CD4-positive, alpha-beta T cell (primary cell): ENCODE results near the gene GPR32. TPM values are rescaled to one million over a fixed set of nuclear protein-coding genes. Genes with fewer than 3 reads are reported as not detected.
"Not testable (repeated sequence)": the region's sequence is repeated elsewhere in the genome, so short reads cannot be mapped to it uniquely, and the experiment has no call there.

ENCODE experiments used
- ATAC-seq: fragments of 200-7000 bp; cut with Tn5 transposase; one replicate; pipeline ENCODE4 v1.10.0; 2022; ENCODE audit warnings: mild to moderate bottlenecking; ENCODE audit not compliant: poor library complexity
- CTCF ChIA-PET: fragments of 350-600 bp; sonication (Branson Sonifier 250); formaldehyde crosslinking; loops from one replicate; lab custom pipeline; 2021; ENCODE audit warnings: antibody characterized with exemption, inconsistent platforms; lab: Charles Lee
- POLR2A ChIA-PET: fragments of 350-600 bp; sonication (Branson Sonifier 250); formaldehyde crosslinking; loops from one replicate; lab custom pipeline; 2021; ENCODE audit warnings: antibody characterized with exemption, inconsistent platforms; lab: Charles Lee
- DNase-seq, 14 experiments: peaks; one replicate each; pipeline ENCODE4 v3.0.0-alpha.2; 2013 to 2020; ENCODE audit warnings: mixed read lengths in 2 of 14
- H3K27ac ChIP-seq, 2 donors: one replicate each; pipeline versions ENCODE4 v1.5.1 to v1.7.0; 2013; ENCODE audit warnings: low read length in 2 of 2, low read depth in 1 of 2, mild to moderate bottlenecking in 1 of 2
- H3K27me3 ChIP-seq, 2 experiments: 1 replicate in 1 of 2; 2 replicates in 1 of 2; pipeline versions ENCODE4 v1.6.1 to v1.7.0; 2013; ENCODE audit warnings: low read length in 2 of 2, control low read depth in 1 of 2, mild to moderate bottlenecking in 1 of 2, moderate library complexity in 1 of 2; ENCODE audit not compliant: insufficient read depth in 2 of 2, control insufficient read depth in 1 of 2
- H3K36me3 ChIP-seq: one replicate; pipeline ENCODE4 v1.6.1; 2013; ENCODE audit warnings: low read length, control low read depth; ENCODE audit not compliant: insufficient read depth
- H3K4me1 ChIP-seq: one replicate; pipeline ENCODE4 v1.6.1; 2013; ENCODE audit warnings: low read length, control low read depth; ENCODE audit not compliant: insufficient read depth
- H3K4me3 ChIP-seq: one replicate; pipeline ENCODE4 v1.5.1; 2013; ENCODE audit warnings: mild to moderate bottlenecking, low read length, moderate library complexity
- H3K9me3 ChIP-seq, 2 experiments: 1 replicate in 1 of 2; 2 replicates in 1 of 2; pipeline versions ENCODE4 v1.6.1 to v1.7.0; 2013; ENCODE audit warnings: low read length in 2 of 2, mild to moderate bottlenecking in 2 of 2, control low read depth in 1 of 2, moderate library complexity in 1 of 2; ENCODE audit not compliant: control insufficient read depth in 1 of 2, insufficient read depth in 1 of 2
- H3K27ac Mint-ChIP-seq: one replicate; pipeline ENCODE4 v1.8.0; 2020; ENCODE audit warnings: mixed read lengths
- H3K27me3 Mint-ChIP-seq: one replicate; pipeline ENCODE4 v1.8.0; 2021; ENCODE audit warnings: mixed read lengths
- H3K36me3 Mint-ChIP-seq: one replicate; pipeline ENCODE4 v1.8.0; 2021; ENCODE audit warnings: low read depth, mixed read lengths
- H3K4me1 Mint-ChIP-seq: one replicate; pipeline ENCODE4 v1.8.0; 2021; ENCODE audit warnings: low read depth, mixed read lengths
- H3K4me3 Mint-ChIP-seq: one replicate; pipeline ENCODE4 v1.8.0; 2020; ENCODE audit warnings: mild to moderate bottlenecking, mixed read lengths
- H3K9me3 Mint-ChIP-seq: one replicate; pipeline ENCODE4 v1.8.0; 2020; ENCODE audit warnings: mixed read lengths
- intact Hi-C, 2 experiments: fragments of 100-400 bp; cut with DNase I in 1 of 2; cut with micrococcal nuclease in 1 of 2; formaldehyde crosslinking; loops; one replicate each; pipeline versions ENCODE4 v1.15.1 to v1.9.0; 2023 to 2025; cut with DNase I, micrococcal nuclease
- total RNA-seq, 174 experiments: library from RNA in 2 of 174; stranded (reverse) in 2 of 174; gene quantifications; one replicate each; pipeline ENCODE4 v1.2.3 and lab custom pipeline; 2021 to 2026
- TF ChIP-seq, protein P1 (sequence below): fragments of 200-600 bp; IDR thresholded peaks from one replicate; pipeline ENCODE4 v1.8.0; 2022; ENCODE audit warnings: antibody characterized with exemption, mild to moderate bottlenecking

GPR32 gene
- total RNA-seq, 2 experiments from 2014 or later = not detected

DNA sequence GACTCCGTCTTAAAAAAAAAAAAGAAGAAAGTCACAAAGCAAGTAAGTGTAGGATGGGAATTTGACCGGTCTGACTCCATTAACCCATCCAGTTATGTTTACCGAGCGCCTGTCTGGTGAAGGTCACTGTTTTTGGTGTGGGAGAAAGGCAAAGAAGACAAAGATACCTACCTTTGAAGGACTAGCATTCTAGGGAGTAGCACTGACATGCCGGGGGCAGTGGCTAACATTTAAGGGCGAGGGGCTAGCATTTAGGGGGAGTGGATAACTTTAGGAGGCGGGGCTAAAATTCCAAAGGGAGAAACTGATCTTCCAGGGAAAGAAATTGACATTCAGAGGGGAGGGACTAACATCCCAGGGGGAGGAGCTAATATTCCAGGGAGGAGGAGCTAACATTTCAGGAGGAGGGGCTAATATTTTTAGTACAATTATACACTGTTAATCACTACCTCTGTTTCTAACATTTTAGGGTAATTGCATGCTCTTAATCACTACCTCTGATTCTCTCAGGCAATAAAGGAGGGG is 8.7 kb downstream of the GPR32 start:
- Mint-ChIP-seq H3K27ac (no peak overlapping the region), H3K4me3 (no peak overlapping the region), H3K9me3 (no peaks in the 10 kb centered on the region), H3K36me3 (no peaks in the 10 kb centered on the region), H3K4me1 (peaks cover 12% of the 10 kb centered on the region), H3K27me3 (peaks cover 84% of the 10 kb centered on the region)
- H3K4me1 ChIP-seq = peaks cover 13% of the 10 kb centered on the region
- TF ChIP-seq, protein P1, sequence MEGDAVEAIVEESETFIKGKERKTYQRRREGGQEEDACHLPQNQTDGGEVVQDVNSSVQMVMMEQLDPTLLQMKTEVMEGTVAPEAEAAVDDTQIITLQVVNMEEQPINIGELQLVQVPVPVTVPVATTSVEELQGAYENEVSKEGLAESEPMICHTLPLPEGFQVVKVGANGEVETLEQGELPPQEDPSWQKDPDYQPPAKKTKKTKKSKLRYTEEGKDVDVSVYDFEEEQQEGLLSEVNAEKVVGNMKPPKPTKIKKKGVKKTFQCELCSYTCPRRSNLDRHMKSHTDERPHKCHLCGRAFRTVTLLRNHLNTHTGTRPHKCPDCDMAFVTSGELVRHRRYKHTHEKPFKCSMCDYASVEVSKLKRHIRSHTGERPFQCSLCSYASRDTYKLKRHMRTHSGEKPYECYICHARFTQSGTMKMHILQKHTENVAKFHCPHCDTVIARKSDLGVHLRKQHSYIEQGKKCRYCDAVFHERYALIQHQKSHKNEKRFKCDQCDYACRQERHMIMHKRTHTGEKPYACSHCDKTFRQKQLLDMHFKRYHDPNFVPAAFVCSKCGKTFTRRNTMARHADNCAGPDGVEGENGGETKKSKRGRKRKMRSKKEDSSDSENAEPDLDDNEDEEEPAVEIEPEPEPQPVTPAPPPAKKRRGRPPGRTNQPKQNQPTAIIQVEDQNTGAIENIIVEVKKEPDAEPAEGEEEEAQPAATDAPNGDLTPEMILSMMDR = no peak
- ChIA-PET CTCF (no interaction called here), POLR2A (no interaction called here)
- H3K36me3 ChIP-seq = no peaks in the 10 kb centered on the region
- intact Hi-C loops = no loop called here
- peaks cover 0 to 20% of the 10 kb centered on the region in 2 experiments for H3K9me3 ChIP-seq
- no peak overlapping the region for H3K27ac ChIP-seq
- peaks cover 50 to 64% of the 10 kb centered on the region in 2 experiments for H3K27me3 ChIP-seq
- no peak overlapping the region for H3K4me3 ChIP-seq
- ATAC-seq = no peak
- DNase-seq = no peak

DNA sequence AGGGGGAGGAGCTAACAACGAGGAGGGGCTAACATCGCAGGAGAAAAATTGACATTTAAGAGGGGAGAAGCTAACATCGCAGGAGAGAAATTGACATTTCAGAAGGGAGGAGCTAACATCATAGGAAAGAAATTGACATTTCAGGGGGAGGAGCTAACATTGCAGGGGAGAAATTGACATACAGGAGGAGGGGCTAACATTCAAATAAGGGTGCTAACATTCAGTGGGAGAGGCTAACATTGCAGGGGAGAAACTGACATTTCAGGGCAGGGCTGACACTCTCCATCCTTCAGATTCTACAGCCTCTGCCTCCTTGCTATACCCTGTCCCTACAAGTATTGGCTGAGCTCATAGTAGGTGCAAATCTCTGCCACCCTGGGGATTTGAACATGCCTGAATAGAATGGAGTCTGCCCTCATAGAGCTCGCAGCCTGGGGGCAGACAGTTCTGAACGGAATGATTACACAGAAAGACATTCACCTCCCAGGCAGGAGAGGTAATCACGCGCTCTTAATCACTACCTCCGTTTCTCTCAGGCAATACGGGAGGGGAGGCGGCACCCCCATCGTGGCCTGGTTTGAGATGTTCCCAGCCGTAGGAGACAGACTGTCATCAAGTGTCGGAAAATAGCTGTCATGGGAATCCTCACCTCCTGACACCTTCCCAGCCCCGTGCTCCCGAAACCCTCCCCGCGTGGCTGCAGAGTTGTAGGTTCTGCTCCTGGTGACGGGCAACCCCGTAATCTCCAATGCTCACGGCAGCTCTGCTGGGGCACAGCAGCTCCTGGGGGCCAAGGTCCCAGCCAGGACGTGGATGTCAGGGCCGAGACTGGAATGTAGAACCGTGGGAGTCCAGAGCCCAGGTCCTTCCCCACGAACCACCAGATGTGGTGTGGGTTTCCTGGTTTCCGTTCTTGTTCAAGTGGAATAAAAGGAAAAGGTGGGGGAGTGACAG is 9.5 kb downstream of the GPR32 start:
- H3K27me3 ChIP-seq = peaks cover 48 to 62% of the 10 kb centered on the region in 2 experiments
- ChIA-PET CTCF (interaction anchor here (1.1 kb wide), 1 partner anchor 242 kb away, joined by 3 read pairs; no protein-coding TSS in a partner anchor), POLR2A (no interaction called here)
- H3K27me3 Mint-ChIP-seq = peaks cover 78% of the 10 kb centered on the region
- H3K27ac ChIP-seq = no peak overlapping the region
- DNase-seq (no peak), ATAC-seq (no peak)
- intact Hi-C loops = loop anchor here (5.0 kb wide), 3 partner anchors 52 to 527 kb away; no protein-coding TSS in a partner anchor
- H3K4me1 Mint-ChIP-seq = peaks cover 12% of the 10 kb centered on the region
- no peak overlapping the region for H3K4me3 Mint-ChIP-seq
- TF ChIP-seq, protein P1 = no peak
- H3K27ac Mint-ChIP-seq = no peak overlapping the region
- H3K36me3 Mint-ChIP-seq = no peaks in the 10 kb centered on the region
- no peak overlapping the region for H3K4me3 ChIP-seq
- peaks cover 0 to 20% of the 10 kb centered on the region in 2 experiments for H3K9me3 ChIP-seq
- no peaks in the 10 kb centered on the region for H3K36me3 ChIP-seq
- peaks cover 14% of the 10 kb centered on the region for H3K4me1 ChIP-seq
- no peaks in the 10 kb centered on the region for H3K9me3 Mint-ChIP-seq

DNA sequence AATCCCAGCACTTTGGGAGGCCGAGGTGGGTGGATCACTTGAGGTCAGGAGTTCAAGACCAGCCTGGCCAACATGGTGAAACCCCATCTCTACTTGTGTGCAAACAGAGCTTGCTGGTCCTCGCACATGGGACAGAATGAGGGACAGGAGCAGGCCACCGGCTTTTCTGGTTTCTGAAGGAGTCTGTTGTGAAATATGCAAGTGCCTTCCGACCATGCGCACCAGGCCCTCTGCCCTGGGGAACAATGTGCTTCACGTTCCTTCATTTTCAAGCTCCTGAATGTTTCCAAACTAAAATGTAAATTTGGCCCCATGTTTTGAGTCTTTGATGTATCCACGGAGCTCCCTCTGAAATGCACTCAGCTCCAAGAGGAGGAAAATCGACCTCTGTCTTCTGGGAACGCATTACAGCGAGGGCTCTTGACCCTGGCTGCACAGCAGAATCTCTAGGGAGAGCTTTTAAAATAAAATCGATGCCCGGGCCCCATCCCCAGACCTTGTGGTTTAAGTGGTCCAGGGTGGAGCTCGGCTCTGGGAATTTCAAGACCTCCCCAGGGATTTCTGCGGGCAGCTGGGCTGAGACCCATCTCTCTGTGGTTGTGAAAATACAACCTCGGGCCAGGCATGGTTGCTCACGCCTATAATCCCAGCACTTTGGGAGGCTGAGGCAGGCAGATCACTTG is 10.6 kb downstream of the GPR32 start:
- no peak overlapping the region for H3K27ac ChIP-seq

DNA sequence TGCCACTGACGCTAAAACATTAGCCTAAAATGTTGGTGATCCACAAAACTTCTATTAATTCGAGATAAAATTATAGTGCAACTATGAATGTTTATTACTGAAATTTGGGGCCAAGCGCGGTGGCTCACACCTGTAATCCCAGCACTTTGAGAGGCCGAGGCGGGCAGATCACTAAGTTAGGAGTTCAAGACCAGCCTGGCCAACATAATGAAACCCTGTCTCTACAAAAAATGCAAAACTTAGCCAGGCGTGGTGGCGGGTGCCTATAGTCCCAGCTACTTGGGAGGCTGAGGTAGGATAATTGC is 13.5 kb downstream of the GPR32 start:
- POLR2A ChIA-PET = interaction anchor here (1.1 to 1.2 kb wide), 2 partner anchors 20 to 426 kb away, joined by 3 to 6 read pairs; no protein-coding TSS in a partner anchor
- H3K9me3 ChIP-seq, DNase-seq, H3K27ac Mint-ChIP-seq, H3K36me3 Mint-ChIP-seq, H3K4me3 Mint-ChIP-seq, H3K36me3 ChIP-seq, ATAC-seq, H3K4me3 ChIP-seq, H3K4me1 ChIP-seq, H3K4me1 Mint-ChIP-seq, H3K27ac ChIP-seq, H3K9me3 Mint-ChIP-seq: not testable (repeated sequence)
- peaks cover 42% of the 10 kb centered on the region for H3K27me3 Mint-ChIP-seq
- intact Hi-C loops = loop anchor here (1.0 to 5.0 kb wide), 8 partner anchors 56 to 531 kb away; no protein-coding TSS in a partner anchor
- H3K27me3 ChIP-seq = peaks cover 18 to 26% of the 10 kb centered on the region in 2 experiments
- CTCF ChIA-PET = interaction anchor here (0.7 to 0.9 kb wide), 5 partner anchors 11 to 426 kb away, joined by 3 to 4 read pairs (median 3); no protein-coding TSS in a partner anchor

More for the DNA sequence above, 10.6 kb downstream of the GPR32 start:
- ATAC-seq (no peak), DNase-seq (no peak)
- Histone ChIP-seq H3K4me3 (no peak overlapping the region), H3K4me1 (peaks cover 14% of the 10 kb centered on the region), H3K9me3 (peaks cover 0 to 15% of the 10 kb centered on the region in 2 experiments), H3K27me3 (peaks cover 42 to 50% of the 10 kb centered on the region in 2 experiments), H3K36me3 (no peaks in the 10 kb centered on the region)
- H3K27ac Mint-ChIP-seq = no peak overlapping the region
- H3K9me3 Mint-ChIP-seq = no peaks in the 10 kb centered on the region
- peaks cover 12% of the 10 kb centered on the region for H3K4me1 Mint-ChIP-seq
- no peaks in the 10 kb centered on the region for H3K36me3 Mint-ChIP-seq
- H3K4me3 Mint-ChIP-seq = no peak overlapping the region
- TF ChIP-seq, protein P1 = no peak
- ChIA-PET CTCF (interaction anchor here (0.9 to 1.1 kb wide), 2 partner anchors 57 to 243 kb away, joined by 3 read pairs; no protein-coding TSS in a partner anchor), POLR2A (no interaction called here)
- peaks cover 68% of the 10 kb centered on the region for H3K27me3 Mint-ChIP-seq
- intact Hi-C loops = loop anchor here (5.0 kb wide), 3 partner anchors 54 to 529 kb away; no protein-coding TSS in a partner anchor
